Heart left ventricle (tissue), 13 donors: ENCODE results near the gene LEMD3.

Source experiments
- CTCF ChIP-seq, 12 donors: fragments of 200-600 bp; sonication (generic) in 4 of 12; IDR thresholded peaks; one replicate each; pipeline versions ENCODE4 v1.5.0 to v1.8.0; 2018 to 2022; ENCODE audit warnings: antibody characterized with exemption in 12 of 12, mild to moderate bottlenecking in 5 of 12
- POLR2A ChIP-seq, 2 donors: fragments of 450-650 bp; IDR thresholded peaks; one replicate each; pipeline ENCODE4 v1.6.1; 2017; ENCODE audit warnings: antibody characterized with exemption in 2 of 2, mild to moderate bottlenecking in 2 of 2, moderate library complexity in 2 of 2
- donor health status: ischemic (EF 13 %, LVEDD 7.1; RV severe dilation, severe dysfunction).
- donor health status: DM: no; HTN: yes; CAD: no.
- donor health status: DM: no; HTN: no; CAD: no.
- donor health status: ischemic (EF 25% LVEDD 6.9; RV normal size, moderate dysfunction).
- donor health status: ischemic (EF 25% LVEDD 5.7; RV mildly dilated, moderate dysfunction).
- donor health status: ischemic (EF 35%, LVEDD 5.7; RV mildly dilated, moderate dysfunction).
- donor health status: nonischemic (EF 11% LVEDD 7.7; RV severe dilation, severe dysfunction).
- donor health status: DM: yes; HTN: yes; CAD: no.
- donor health status: PGD.
- donor health status: ischemic (EF 29% LVEDD 5.4; RV normal size, mild dysfunction).
- donor health status: nonischemic (EF 23%, LVEDD 6.1; RV moderate dilation, normal function).

GRCh38 chr12:65192963-65193516, 23.7 kb downstream of the LEMD3 start:
- no peak for TF ChIP-seq CTCF (IDR thresholded peaks at IDR 0.05)
- no peak for TF ChIP-seq POLR2A (IDR thresholded peaks at IDR 0.05)
